HUES6 (cell line): ENCODE results near the gene CDS2.

Experiments used
- H3K27ac ChIP-seq: 2 replicates; pipeline ENCODE4 v1.7.0; 2013; ENCODE audit warnings: low read depth, mild to moderate bottlenecking, low read length, inconsistent platforms
- H3K27me3 ChIP-seq: 2 replicates; pipeline ENCODE4 v1.6.1; 2013; ENCODE audit warnings: low read length; ENCODE audit not compliant: control insufficient read depth, insufficient read depth
- H3K36me3 ChIP-seq: 2 replicates; pipeline ENCODE4 v1.6.1; 2013; ENCODE audit warnings: low read length; ENCODE audit not compliant: control insufficient read depth, insufficient read depth
- H3K4me1 ChIP-seq: 2 replicates; pipeline ENCODE4 v1.6.1; 2013; ENCODE audit warnings: low read length; ENCODE audit not compliant: control insufficient read depth, insufficient read depth
- H3K4me3 ChIP-seq: 2 replicates; pipeline ENCODE4 v1.5.1; 2013; ENCODE audit warnings: low read depth, low read length
- H3K9ac ChIP-seq: one replicate; pipeline ENCODE4 v1.6.1; 2013; ENCODE audit warnings: mild to moderate bottlenecking, low read length
- H3K9me3 ChIP-seq: 2 replicates; pipeline ENCODE4 v1.6.1; 2013; ENCODE audit warnings: low read depth, low read length; ENCODE audit not compliant: control insufficient read depth, insufficient read depth

The CDS2 gene

GRCh38 chr20:5126512-5127203, at the start of gene CDS2:
CDS2 (plus strand) TSS chr20:5127008; CDS start chr20:5127093, 85 bp downstream.
- H3K36me3 ChIP-seq: no peaks in the 10 kb centered on the region
- no peaks in the 10 kb centered on the region for H3K9me3 ChIP-seq
- H3K4me3 ChIP-seq: peak within 1 kb of the TSS; percentile 74
- peak within 1 kb of the TSS; percentile 60 for H3K9ac ChIP-seq
- no peaks in the 10 kb centered on the region for H3K27me3 ChIP-seq
- H3K4me1 ChIP-seq: no peaks in the 10 kb centered on the region
- peak within 1 kb of the TSS; percentile 65 for H3K27ac ChIP-seq

DNA sequence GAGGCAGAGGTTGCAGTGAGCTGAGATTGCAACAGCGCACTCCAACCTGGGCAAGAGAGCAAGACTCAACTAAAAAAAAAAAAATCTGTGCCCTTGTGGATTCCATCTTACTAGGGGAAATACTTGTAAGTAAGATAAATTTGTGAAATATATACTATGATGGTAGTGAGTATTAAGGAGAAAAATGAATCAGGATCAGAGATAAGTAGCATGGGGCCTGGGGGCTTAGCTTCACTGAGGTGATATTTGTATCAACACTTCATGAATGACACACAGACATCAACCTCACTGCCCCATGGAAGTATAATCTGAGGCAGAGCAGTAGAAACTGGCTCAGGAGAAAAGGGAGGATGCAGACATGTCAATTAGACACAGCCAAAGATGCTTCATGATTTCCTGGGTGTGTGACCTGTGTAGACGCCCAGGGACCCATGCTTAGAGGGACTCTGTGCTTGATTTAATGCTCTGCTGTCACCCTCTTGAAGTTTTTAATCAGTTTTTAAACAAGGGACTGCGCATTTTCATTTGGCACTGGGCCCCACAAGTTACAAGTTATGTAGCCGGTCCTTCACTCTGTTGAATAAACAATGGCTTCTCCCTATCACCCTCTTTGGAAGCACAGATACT, 48.9 kb upstream of the CDS2 start:
- Histone ChIP-seq H3K36me3 (no peaks in the 10 kb centered on the region), H3K4me3 (no peak overlapping the region), H3K9ac (no peak overlapping the region), H3K27me3 (no peaks in the 10 kb centered on the region), H3K9me3 (no peaks in the 10 kb centered on the region), H3K4me1 (peaks cover 18% of the 10 kb centered on the region), H3K27ac (no peak overlapping the region)

DNA sequence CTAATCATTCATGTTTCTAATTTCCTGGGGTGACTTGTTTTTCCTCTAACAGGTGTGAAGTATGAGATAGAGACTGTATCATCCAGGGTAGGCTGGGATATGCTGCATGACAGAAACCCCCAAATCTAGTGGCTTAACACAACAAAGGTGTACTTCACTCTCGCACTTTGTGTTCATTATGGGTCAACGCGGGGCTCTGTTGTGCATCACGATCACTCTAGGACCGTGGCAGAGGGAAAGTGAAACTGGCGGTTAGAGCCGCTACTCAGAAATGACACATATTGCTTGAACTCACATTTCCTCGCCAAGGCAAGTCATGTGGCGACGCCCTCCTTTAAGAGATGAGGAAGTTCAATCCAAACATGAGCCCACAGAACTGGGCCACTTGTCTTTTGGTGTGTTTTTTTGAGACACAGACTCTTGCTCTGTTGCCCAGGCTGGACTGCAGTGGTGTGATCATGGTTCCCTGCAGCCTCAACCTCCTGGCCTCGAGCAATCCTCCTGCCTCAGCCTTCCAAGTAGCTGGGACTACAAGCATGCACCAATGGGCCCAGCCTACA, 48.3 kb upstream of the CDS2 start:
- Histone ChIP-seq H3K27ac (no peak overlapping the region), H3K36me3 (no peaks in the 10 kb centered on the region)

GRCh38 chr20:5080384-5080877, 46.4 kb upstream of the CDS2 start:
- no peaks in the 10 kb centered on the region for H3K27me3 ChIP-seq
- H3K4me1 ChIP-seq: peaks cover 6% of the 10 kb centered on the region; the same call in 1 of the 2 replicates
- H3K9ac ChIP-seq: no peak overlapping the region
- no peak overlapping the region for H3K27ac ChIP-seq
- no peaks in the 10 kb centered on the region for H3K9me3 ChIP-seq
- no peaks in the 10 kb centered on the region for H3K36me3 ChIP-seq
- H3K4me3 ChIP-seq: no peak overlapping the region

More for the DNA sequence above, 48.3 kb upstream of the CDS2 start:
- Histone ChIP-seq H3K4me3 (no peak overlapping the region), H3K9me3 (no peaks in the 10 kb centered on the region), H3K4me1 (peaks cover 15% of the 10 kb centered on the region), H3K9ac (no peak overlapping the region), H3K27me3 (no peaks in the 10 kb centered on the region)

DNA sequence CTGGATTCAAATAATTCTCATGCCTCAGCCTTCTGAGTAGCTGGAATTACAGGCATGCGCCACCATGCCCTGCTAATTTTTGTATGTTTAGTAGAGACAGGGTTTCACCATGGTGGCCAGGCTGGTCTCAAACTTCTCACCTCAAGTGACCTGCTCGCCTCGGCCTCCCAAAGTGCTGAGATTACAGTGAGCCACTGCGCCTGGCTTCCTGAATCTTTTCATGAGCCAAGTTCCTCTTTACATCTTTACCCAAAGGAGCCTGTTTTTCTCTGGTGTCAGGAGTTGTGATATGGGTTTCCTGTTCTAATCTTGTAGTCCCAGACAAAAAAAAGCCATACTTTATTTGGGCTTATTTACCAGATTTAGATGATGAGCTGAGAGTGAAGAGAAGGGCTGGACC, 41.4 kb upstream of the CDS2 start:
- Histone ChIP-seq H3K9ac (no peak overlapping the region), H3K4me3 (no peak overlapping the region), H3K4me1 (peaks cover 6% of the 10 kb centered on the region; the same call in 1 of the 2 replicates), H3K36me3 (no peaks in the 10 kb centered on the region), H3K27me3 (no peaks in the 10 kb centered on the region), H3K9me3 (no peaks in the 10 kb centered on the region), H3K27ac (no peak overlapping the region)

GRCh38 chr20:5088688-5089087, 38.1 kb upstream of the CDS2 start:
- Histone ChIP-seq H3K9me3 (no peaks in the 10 kb centered on the region), H3K36me3 (peaks cover 5% of the 10 kb centered on the region), H3K27me3 (no peaks in the 10 kb centered on the region), H3K27ac (no peak overlapping the region), H3K4me3 (no peak overlapping the region), H3K9ac (no peak overlapping the region), H3K4me1 (no peaks in the 10 kb centered on the region)

DNA sequence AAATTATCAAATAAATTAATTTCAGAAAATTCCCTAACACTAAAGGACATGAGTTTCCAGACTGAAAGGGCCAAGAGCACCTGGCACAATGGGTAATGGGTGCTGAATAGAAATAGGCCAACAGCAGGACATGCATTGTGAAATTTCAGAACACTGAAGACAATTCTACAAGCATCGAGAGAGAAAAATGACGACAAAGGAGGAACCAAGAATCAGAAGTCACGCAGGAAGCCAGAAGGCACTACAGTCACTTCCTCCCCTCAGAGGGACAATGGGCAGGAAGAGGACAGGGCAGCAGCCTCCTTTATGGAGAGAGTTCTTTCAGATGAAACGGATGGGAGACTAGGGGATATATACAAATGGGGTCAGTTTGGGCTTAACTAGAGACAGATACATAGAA, 36.6 kb upstream of the CDS2 start:
- no peaks in the 10 kb centered on the region for H3K4me1 ChIP-seq
- H3K36me3 ChIP-seq: peaks cover 5% of the 10 kb centered on the region
- no peak overlapping the region for H3K9ac ChIP-seq
- H3K9me3 ChIP-seq: no peaks in the 10 kb centered on the region
- H3K4me3 ChIP-seq: no peak overlapping the region
- no peaks in the 10 kb centered on the region for H3K27me3 ChIP-seq
- no peak overlapping the region for H3K27ac ChIP-seq

DNA sequence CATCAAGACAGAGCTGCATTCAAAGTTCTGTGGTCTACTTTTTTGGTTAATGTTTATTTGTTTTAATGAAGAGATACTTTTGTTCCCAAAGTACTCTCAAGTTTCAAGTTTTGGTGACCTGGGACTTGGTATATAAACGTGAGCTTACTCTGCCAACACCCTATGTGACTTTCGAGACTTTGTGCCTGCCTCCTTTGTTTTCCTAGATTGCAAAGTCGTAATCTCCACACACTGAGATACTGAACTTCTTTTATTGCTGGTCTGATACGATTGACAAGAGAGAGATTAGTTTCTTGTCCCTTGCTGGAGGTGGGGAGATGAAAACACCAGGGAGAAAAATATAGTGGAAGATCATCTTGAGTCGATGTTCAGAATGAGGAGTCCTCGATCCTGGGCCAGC, 34.9 kb upstream of the CDS2 start:
- Histone ChIP-seq H3K9ac (no peak overlapping the region), H3K27me3 (no peaks in the 10 kb centered on the region), H3K27ac (no peak overlapping the region), H3K9me3 (no peaks in the 10 kb centered on the region), H3K4me3 (no peak overlapping the region), H3K36me3 (peaks cover 17% of the 10 kb centered on the region), H3K4me1 (no peaks in the 10 kb centered on the region)

GRCh38 chr20:5092765-5093339, 34.0 kb upstream of the CDS2 start:
- H3K9me3 ChIP-seq: no peaks in the 10 kb centered on the region
- no peak overlapping the region for H3K27ac ChIP-seq
- no peaks in the 10 kb centered on the region for H3K27me3 ChIP-seq
- H3K4me1 ChIP-seq: no peaks in the 10 kb centered on the region
- no peak overlapping the region for H3K9ac ChIP-seq
- peaks cover 23% of the 10 kb centered on the region for H3K36me3 ChIP-seq
- H3K4me3 ChIP-seq: no peak overlapping the region

GRCh38 chr20:5095454-5095853, 31.4 kb upstream of the CDS2 start:
- Histone ChIP-seq H3K36me3 (peaks cover 48% of the 10 kb centered on the region), H3K27ac (no peak overlapping the region), H3K9me3 (no peaks in the 10 kb centered on the region), H3K9ac (no peak overlapping the region), H3K27me3 (no peaks in the 10 kb centered on the region), H3K4me1 (no peaks in the 10 kb centered on the region), H3K4me3 (no peak overlapping the region)

DNA sequence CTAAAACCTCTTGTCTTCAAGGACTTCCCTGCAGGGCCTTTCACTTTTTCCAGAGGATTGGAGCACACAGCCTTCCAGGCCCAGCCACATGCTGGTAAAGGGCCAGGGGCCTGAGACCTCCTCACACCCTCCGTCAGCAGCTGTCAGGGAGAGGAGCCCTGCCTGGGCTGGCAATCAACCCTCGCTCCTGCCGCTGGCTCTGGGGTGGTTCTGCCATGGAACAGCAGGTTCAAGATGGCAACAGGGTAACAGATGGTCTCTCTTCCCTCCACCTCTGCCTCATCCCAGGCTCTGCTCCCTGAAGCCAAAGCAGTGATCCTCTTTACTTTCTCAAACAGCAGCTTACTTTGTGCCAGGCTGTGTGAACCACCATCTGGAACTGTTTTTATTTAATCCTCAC, 30.9 kb upstream of the CDS2 start:
- Histone ChIP-seq H3K27ac (no peak overlapping the region), H3K4me1 (no peaks in the 10 kb centered on the region), H3K36me3 (peaks cover 52% of the 10 kb centered on the region), H3K4me3 (no peak overlapping the region), H3K9ac (no peak overlapping the region), H3K27me3 (no peaks in the 10 kb centered on the region), H3K9me3 (no peaks in the 10 kb centered on the region)
